Smooth muscle cell (in vitro differentiated cells): ENCODE results near the gene NCAPH2. TPM values are rescaled to one million over a fixed set of nuclear protein-coding genes. Genes with fewer than 3 reads are reported as not detected.
"Not testable (repeated sequence)": the region's sequence is repeated elsewhere in the genome, so short reads cannot be mapped to it uniquely, and the experiment has no call there.

ENCODE experiments used
- DNase-seq: peaks from one replicate; lab custom pipeline; 2025; ENCODE audit not compliant: unreplicated experiment; lab: John Stamatoyannopoulos, UW
- H2AFZ ChIP-seq: fragments of 200-600 bp; sonication (generic); 2 replicates; pipeline ENCODE4 v1.6.0; 2016; ENCODE audit warnings: antibody characterized with exemption, low read depth, mild to moderate bottlenecking
- H3F3A ChIP-seq: fragments of 200-600 bp; sonication (generic); 2 replicates; pipeline ENCODE4 v1.6.0; 2017; ENCODE audit warnings: antibody characterized with exemption, low read depth
- H3K27ac ChIP-seq: fragments of 200-600 bp; sonication (generic); 2 replicates; pipeline ENCODE4 v1.5.1; 2016; ENCODE audit warnings: low read depth, mild to moderate bottlenecking
- H3K27me3 ChIP-seq: fragments of 200-600 bp; sonication (generic); 2 replicates; pipeline ENCODE4 v1.6.1; 2016; ENCODE audit warnings: low read depth, mild to moderate bottlenecking
- H3K36me3 ChIP-seq: fragments of 200-600 bp; sonication (generic); 2 replicates; pipeline ENCODE4 v1.5.1; 2016; ENCODE audit warnings: low read depth
- H3K4me1 ChIP-seq: fragments of 200-600 bp; sonication (generic); 2 replicates; pipeline ENCODE4 v1.5.1; 2016; ENCODE audit warnings: low read depth
- H3K4me2 ChIP-seq: fragments of 200-600 bp; sonication (generic); 2 replicates; pipeline ENCODE4 v1.6.0; 2016; ENCODE audit warnings: mild to moderate bottlenecking
- H3K4me3 ChIP-seq: fragments of 200-600 bp; sonication (generic); 2 replicates; pipeline ENCODE4 v1.5.1; 2016; ENCODE audit warnings: mild to moderate bottlenecking
- H3K79me2 ChIP-seq: fragments of 200-600 bp; sonication (generic); 2 replicates; pipeline ENCODE4 v1.6.0; 2016; ENCODE audit warnings: low read depth, mild to moderate bottlenecking
- H3K9ac ChIP-seq: fragments of 200-600 bp; sonication (generic); 2 replicates; pipeline ENCODE4 v1.6.0; 2016; ENCODE audit warnings: low read depth
- H3K9me3 ChIP-seq: fragments of 200-600 bp; sonication (generic); replicated peaks from 2 replicates; pipeline ENCODE4 v1.5.1; 2016; ENCODE audit warnings: low read depth
- H4K20me1 ChIP-seq: fragments of 200-600 bp; sonication (generic); 2 replicates; pipeline ENCODE4 v1.6.0; 2016; ENCODE audit warnings: low read depth
- CTCF ChIP-seq: fragments of 200-600 bp; sonication (generic); IDR thresholded peaks from 2 replicates; pipeline ENCODE4 v1.5.1; 2017; ENCODE audit warnings: borderline replicate concordance, mild to moderate bottlenecking, antibody characterized with exemption; ENCODE audit not compliant: insufficient read depth, poor library complexity, severe bottlenecking
- WGBS: methylation state at CpG from one replicate; pipeline ENCODE4 v1.1.7; 2016; ENCODE audit warnings: low lambda C conversion rate; 5-methylcytosine and 5-hydroxymethylcytosine counted together
- polyA plus RNA-seq: library from polyadenylated mRNA; unstranded; fragments of >200 nt; fragmentation: Nextera tagmentation; extraction: Ambion mirVana; gene quantifications from 2 replicates; pipeline ENCODE4 v1.2.1, GENCODE V29; 2016
- total RNA-seq: library from RNA; depleted of rRNA; stranded (reverse); fragments of >200 nt; gene quantifications from 2 replicates; pipeline ENCODE4 v1.2.3, GENCODE V29; 2014

The NCAPH2 gene
- total and polyA plus RNA-seq, 2 experiments from 2014 or later: 24.1 to 45.7 TPM

DNA sequence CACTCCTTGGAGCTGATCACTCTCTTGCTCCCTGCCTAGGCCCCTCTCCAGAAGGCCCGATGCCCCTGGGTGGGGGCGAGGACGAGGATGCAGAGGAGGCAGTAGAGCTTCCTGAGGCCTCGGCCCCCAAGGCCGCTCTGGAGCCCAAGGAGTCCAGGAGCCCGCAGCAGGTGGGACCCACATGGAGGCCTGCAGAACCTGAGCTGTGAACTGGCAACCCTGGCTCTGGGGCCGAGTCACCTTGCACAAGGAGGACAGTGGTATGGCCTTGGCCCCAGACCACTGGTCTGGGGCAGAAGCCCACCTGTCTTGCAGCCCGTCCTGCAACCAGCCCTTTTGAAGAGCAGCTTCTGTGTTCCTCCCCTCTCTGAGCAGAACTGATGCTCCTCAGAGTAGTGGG is 11.1 kb downstream of the NCAPH2 start:
- peaks cover 7% of the 10 kb centered on the region for H3K79me2 ChIP-seq
- no peak for DNase-seq
- 98% methylated on average over 8 of the region's 8 CpGs for WGBS
- no peaks in the 10 kb centered on the region for H3K4me1 ChIP-seq
- no peak overlapping the region for H3K27ac ChIP-seq
- H3F3A ChIP-seq: peaks cover 4% of the 10 kb centered on the region
- H3K27me3 ChIP-seq: no peaks in the 10 kb centered on the region
- H3K4me2 ChIP-seq: no peak overlapping the region
- peaks cover 22% of the 10 kb centered on the region for H4K20me1 ChIP-seq
- H3K9me3 ChIP-seq: no peaks in the 10 kb centered on the region
- H3K4me3 ChIP-seq: no peak overlapping the region
- no peaks in the 10 kb centered on the region for H3K36me3 ChIP-seq
- H3K9ac ChIP-seq: no peak overlapping the region
- H2AFZ ChIP-seq: no peak overlapping the region
- TF ChIP-seq CTCF: no peak

DNA sequence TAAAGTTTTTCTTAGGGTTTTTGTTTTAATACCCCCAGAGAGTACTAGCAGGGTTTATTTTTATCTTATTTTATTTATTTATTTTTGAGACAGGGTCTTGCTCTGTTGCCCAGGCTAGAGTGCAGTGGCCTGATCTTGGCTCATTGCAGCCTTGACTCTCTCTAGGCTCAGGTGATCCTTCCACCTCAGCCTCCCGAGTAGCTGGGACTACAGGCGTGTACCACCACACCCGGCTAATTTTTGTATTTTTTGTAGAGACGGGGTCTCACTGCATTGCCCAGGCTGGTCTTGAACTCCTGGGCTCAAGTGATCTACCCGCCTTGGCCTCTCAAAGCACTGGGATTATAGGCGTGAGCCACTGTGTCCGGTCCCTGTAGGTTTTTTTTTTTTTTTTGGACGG is 12.2 kb downstream of the NCAPH2 start:
- WGBS: 97% methylated on average over 8 of the region's 8 CpGs
- H4K20me1 ChIP-seq: peaks cover 25% of the 10 kb centered on the region
- H3K36me3 ChIP-seq, H3K27ac ChIP-seq, H3K4me2 ChIP-seq, H3K9ac ChIP-seq, H3F3A ChIP-seq, H2AFZ ChIP-seq, H3K9me3 ChIP-seq, H3K4me1 ChIP-seq, H3K27me3 ChIP-seq, DNase-seq, H3K4me3 ChIP-seq: not testable (repeated sequence)
- peaks cover 10% of the 10 kb centered on the region for H3K79me2 ChIP-seq

DNA sequence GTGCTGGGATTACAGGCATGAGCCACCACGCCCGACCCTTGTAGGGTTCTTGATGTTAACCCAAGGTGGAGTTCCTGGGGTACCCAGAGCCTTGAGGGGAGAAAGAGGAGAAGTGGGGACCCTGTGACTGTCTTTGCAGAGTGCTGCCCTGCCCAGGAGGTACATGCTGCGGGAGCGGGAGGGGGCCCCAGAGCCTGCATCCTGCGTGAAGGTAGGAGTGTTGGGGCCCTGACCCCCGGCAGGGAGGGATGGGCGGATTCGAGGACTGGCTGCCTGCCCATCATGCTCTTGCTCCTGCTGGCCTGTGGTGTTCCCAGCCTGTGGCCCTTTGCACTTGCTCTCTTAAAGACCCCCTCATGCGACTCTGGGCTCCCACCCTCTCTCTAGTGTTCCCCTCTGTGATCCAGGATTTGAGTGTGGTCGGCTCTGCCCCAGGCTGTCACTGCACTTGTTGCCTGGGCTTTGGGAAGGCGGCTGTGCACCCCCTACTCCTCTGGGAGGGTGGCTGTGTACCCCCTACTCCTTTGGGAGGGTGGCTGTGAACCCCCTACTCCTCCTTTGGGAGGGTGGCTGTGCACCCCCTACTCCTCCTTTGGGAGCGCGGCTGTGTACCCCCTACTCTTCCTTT is 12.9 kb downstream of the NCAPH2 start:
- H3K4me2 ChIP-seq: no peak overlapping the region
- peaks cover 9% of the 10 kb centered on the region for H3F3A ChIP-seq
- no peak overlapping the region for H3K27ac ChIP-seq
- H3K9me3 ChIP-seq: no peaks in the 10 kb centered on the region
- no peak for DNase-seq
- H3K36me3 ChIP-seq: no peaks in the 10 kb centered on the region
- peaks cover 21% of the 10 kb centered on the region for H4K20me1 ChIP-seq
- no peak overlapping the region for H3K4me3 ChIP-seq
- H3K4me1 ChIP-seq: no peaks in the 10 kb centered on the region
- H3K27me3 ChIP-seq: no peaks in the 10 kb centered on the region
- no peak for TF ChIP-seq CTCF
- H3K9ac ChIP-seq: no peak overlapping the region
- 95% methylated on average over 13 of the region's 13 CpGs for WGBS
- H3K79me2 ChIP-seq: peaks cover 10% of the 10 kb centered on the region
- H2AFZ ChIP-seq: no peak overlapping the region

- no peak overlapping the region for H3K4me3 ChIP-seq
- no peaks in the 10 kb centered on the region for H3K36me3 ChIP-seq
- no peak for TF ChIP-seq CTCF
- no peaks in the 10 kb centered on the region for H3K9me3 ChIP-seq
- no peak overlapping the region for H3K4me2 ChIP-seq
- no peak for DNase-seq
- H3K27ac ChIP-seq: no peak overlapping the region
- H4K20me1 ChIP-seq: peaks cover 17% of the 10 kb centered on the region
- peaks cover 11% of the 10 kb centered on the region for H3F3A ChIP-seq
- no peak overlapping the region for H2AFZ ChIP-seq
- H3K79me2 ChIP-seq: peaks cover 10% of the 10 kb centered on the region
- H3K9ac ChIP-seq: no peak overlapping the region
- 97% methylated on average over 10 of the region's 10 CpGs for WGBS
- H3K4me1 ChIP-seq: no peaks in the 10 kb centered on the region
- H3K27me3 ChIP-seq: no peaks in the 10 kb centered on the region
Measured at GRCh38 chr22:50521710-50522109, 13.7 kb downstream of the NCAPH2 start.
